ENCODE results near the gene AQP2.

DNA sequence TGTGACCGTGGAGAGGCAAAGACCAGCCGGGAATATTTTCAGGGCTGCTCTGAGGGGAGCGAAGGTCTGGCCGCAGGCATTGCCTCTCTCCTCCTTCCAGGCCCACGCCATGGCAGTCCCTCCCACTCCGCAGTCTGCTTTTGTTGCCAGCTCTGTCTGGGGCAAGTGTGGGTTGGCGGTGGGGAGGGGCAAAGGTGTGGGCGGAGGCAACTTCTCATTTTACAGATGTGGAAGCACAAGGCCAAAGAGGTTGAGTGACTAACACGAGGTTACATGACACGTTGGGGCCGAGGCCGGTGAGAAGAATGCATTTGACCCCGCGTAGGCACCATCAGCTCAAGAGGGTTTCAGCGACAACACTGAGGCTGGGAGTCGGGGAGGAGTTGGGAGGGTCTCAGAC lies 40.7 kb upstream of the AQP2 start:
- TF ChIP-seq SMC3 (IDR thresholded peaks at IDR 0.05; ENCODE audit: low read depth, low read length) (no peak), POLR2A (IDR thresholded peaks at IDR 0.05; ENCODE audit: low read depth, low read length) (no peak), FOS (IDR thresholded peaks at IDR 0.05; ENCODE audit: low read depth, low read length) (no peak), BHLHE40 (IDR thresholded peaks at IDR 0.05; ENCODE audit: low read depth, low read length) (no peak), CHD1 (IDR thresholded peaks at IDR 0.05; ENCODE audit: low read depth, low read length) (no peak), RAD21 (IDR thresholded peaks at IDR 0.05; ENCODE audit: low read length) (no peak)
- TF ChIP-seq, protein P1, sequence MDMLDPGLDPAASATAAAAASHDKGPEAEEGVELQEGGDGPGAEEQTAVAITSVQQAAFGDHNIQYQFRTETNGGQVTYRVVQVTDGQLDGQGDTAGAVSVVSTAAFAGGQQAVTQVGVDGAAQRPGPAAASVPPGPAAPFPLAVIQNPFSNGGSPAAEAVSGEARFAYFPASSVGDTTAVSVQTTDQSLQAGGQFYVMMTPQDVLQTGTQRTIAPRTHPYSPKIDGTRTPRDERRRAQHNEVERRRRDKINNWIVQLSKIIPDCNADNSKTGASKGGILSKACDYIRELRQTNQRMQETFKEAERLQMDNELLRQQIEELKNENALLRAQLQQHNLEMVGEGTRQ (IDR thresholded peaks at IDR 0.05; ENCODE audit: low read depth, low read length), result no peak
- TF ChIP-seq, protein P2, sequence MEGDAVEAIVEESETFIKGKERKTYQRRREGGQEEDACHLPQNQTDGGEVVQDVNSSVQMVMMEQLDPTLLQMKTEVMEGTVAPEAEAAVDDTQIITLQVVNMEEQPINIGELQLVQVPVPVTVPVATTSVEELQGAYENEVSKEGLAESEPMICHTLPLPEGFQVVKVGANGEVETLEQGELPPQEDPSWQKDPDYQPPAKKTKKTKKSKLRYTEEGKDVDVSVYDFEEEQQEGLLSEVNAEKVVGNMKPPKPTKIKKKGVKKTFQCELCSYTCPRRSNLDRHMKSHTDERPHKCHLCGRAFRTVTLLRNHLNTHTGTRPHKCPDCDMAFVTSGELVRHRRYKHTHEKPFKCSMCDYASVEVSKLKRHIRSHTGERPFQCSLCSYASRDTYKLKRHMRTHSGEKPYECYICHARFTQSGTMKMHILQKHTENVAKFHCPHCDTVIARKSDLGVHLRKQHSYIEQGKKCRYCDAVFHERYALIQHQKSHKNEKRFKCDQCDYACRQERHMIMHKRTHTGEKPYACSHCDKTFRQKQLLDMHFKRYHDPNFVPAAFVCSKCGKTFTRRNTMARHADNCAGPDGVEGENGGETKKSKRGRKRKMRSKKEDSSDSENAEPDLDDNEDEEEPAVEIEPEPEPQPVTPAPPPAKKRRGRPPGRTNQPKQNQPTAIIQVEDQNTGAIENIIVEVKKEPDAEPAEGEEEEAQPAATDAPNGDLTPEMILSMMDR (conservative IDR thresholded peaks at IDR 0.05; ENCODE audit: low read depth, low read length), result no peak

Data from IMR-90 (cell line).